Natural killer cell (primary cell): ENCODE measurements around the gene ADD1. TPM values are rescaled to one million over a fixed set of nuclear protein-coding genes. Genes with fewer than 3 reads are reported as not detected.
A peak's percentile ranks its signal among the peaks of the same experiment; 100 is the strongest.

Experiments
- ATAC-seq, 3 donors: fragments of 150-1000 bp in 2 of 3; fragments of 200-7000 bp in 1 of 3; cut with Tn5 transposase; 1 replicate in 1 of 3; 2 replicates in 2 of 3; pipeline ENCODE4 v1.10.0; 2021; ENCODE audit warnings: mild to moderate bottlenecking in 2 of 3, moderate library complexity in 2 of 3
- DNase-seq, 2 donors: peaks; one replicate each; pipeline versions ENCODE4 v3.0.0 to v3.0.0-alpha.2; 2013 to 2021; ENCODE audit warnings: mixed read lengths in 1 of 2
- H3K27ac ChIP-seq: one replicate; pipeline ENCODE4 v1.5.1; 2013; ENCODE audit warnings: mild to moderate bottlenecking, low read length
- H3K27me3 ChIP-seq: one replicate; pipeline ENCODE4 v1.6.1; 2013; ENCODE audit warnings: low read length; ENCODE audit not compliant: control insufficient read depth, insufficient read depth
- H3K36me3 ChIP-seq: one replicate; pipeline ENCODE4 v1.6.1; 2013; ENCODE audit warnings: low read length; ENCODE audit not compliant: control insufficient read depth, insufficient read depth
- H3K4me1 ChIP-seq: one replicate; pipeline ENCODE4 v1.6.1; 2013; ENCODE audit warnings: low read length; ENCODE audit not compliant: control insufficient read depth, insufficient read depth
- H3K4me3 ChIP-seq: one replicate; pipeline ENCODE4 v1.5.1; 2013; ENCODE audit warnings: low read length
- H3K9me3 ChIP-seq: one replicate; pipeline ENCODE4 v1.6.1; 2013; ENCODE audit warnings: low read length; ENCODE audit not compliant: control insufficient read depth, insufficient read depth
- H3K27ac Mint-ChIP-seq, 2 donors: one replicate each; pipeline ENCODE4 v1.8.0; 2022; ENCODE audit warnings: mild to moderate bottlenecking in 2 of 2, mixed read lengths in 2 of 2, moderate library complexity in 1 of 2
- H3K27me3 Mint-ChIP-seq, 2 donors: one replicate each; pipeline ENCODE4 v1.8.0; 2022; ENCODE audit warnings: low read depth in 2 of 2, mixed read lengths in 2 of 2
- H3K36me3 Mint-ChIP-seq: one replicate; pipeline ENCODE4 v1.8.0; 2022; ENCODE audit warnings: mixed read lengths
- H3K4me1 Mint-ChIP-seq, 2 donors: one replicate each; pipeline ENCODE4 v1.8.0; 2022; ENCODE audit warnings: mixed read lengths in 2 of 2
- H3K4me3 Mint-ChIP-seq: one replicate; pipeline ENCODE4 v1.8.0; 2022; ENCODE audit warnings: mild to moderate bottlenecking, moderate library complexity, mixed read lengths
- H3K9me3 Mint-ChIP-seq, 2 donors: one replicate each; pipeline ENCODE4 v1.8.0; 2022; ENCODE audit warnings: mixed read lengths in 2 of 2
- CTCF ChIP-seq: fragments of 200-600 bp; IDR thresholded peaks from one replicate; pipeline ENCODE4 v1.8.0; 2022; ENCODE audit warnings: antibody characterized with exemption
- WGBS: methylation state at CpG from one replicate; pipeline ENCODE4 v1.1.7; 2013; ENCODE audit warnings: missing lambda C conversion rate; ENCODE audit not compliant: insufficient coverage; 5-methylcytosine and 5-hydroxymethylcytosine counted together
- intact Hi-C: fragments of 100-400 bp; cut with micrococcal nuclease; formaldehyde crosslinking; loops from one replicate; pipeline ENCODE4 v1.14.2; 2022
- total RNA-seq, 4 donors: library from RNA; stranded (reverse); fragments of 120-200 nt in 1 of 4; gene quantifications; one replicate each; pipeline versions ENCODE4 v1.2.3 to v1.2.4, GENCODE V29; 2013 to 2022

ADD1 gene
- total RNA-seq, 3 donors from 2014 or later (not counting 1 experiment from before 2014, with no cell fraction given): 383 to 465 (median 452) TPM

DNA sequence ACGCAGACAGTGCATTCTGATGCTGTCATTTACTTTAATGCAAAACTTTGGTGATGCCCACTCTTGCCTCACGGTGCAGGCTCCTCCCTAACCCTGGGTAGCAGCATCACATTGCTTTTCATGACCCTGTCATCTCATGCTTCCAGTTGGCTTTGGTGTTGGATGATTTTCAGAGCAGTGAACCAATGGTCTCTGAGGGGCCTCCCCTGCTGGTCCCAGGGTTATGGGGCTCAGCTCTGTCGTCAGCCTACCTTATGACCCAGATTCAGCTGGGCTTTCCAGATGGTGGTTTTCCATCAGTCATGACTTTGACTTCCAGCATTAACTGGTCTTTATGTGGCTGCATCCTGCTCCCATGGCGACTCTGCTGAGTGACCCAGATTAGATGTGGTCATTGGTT is 63.6 kb downstream of the ADD1 start:
- Histone ChIP-seq H3K9me3 (no peaks in the 10 kb centered on the region), H3K27me3 (no peaks in the 10 kb centered on the region), H3K4me1 (peaks cover 14% of the 10 kb centered on the region), H3K36me3 (peaks cover 77% of the 10 kb centered on the region), H3K4me3 (no peak overlapping the region), H3K27ac (no peak overlapping the region)
- WGBS: 79% methylated on average over 4 of the region's 4 CpGs
- DNase-seq (no peak), ATAC-seq (peak in 2 of 3 donors; percentile 38 to 39)
- Mint-ChIP-seq H3K27me3 (no peaks in the 10 kb centered on the region), H3K27ac (peak overlapping the region; percentile 14 to 88), H3K4me3 (no peak overlapping the region), H3K36me3 (peaks cover 24% of the 10 kb centered on the region), H3K4me1 (peaks cover 27 to 32% of the 10 kb centered on the region in 2 donors), H3K9me3 (no peaks in the 10 kb centered on the region)
- intact Hi-C loops: no loop called here
- no peak for TF ChIP-seq CTCF

- H3K4me3 Mint-ChIP-seq: no peak overlapping the region
- TF ChIP-seq CTCF: no peak
- ATAC-seq: no peak
- DNase-seq: no peak
- H3K4me1 Mint-ChIP-seq: peaks cover 27 to 32% of the 10 kb centered on the region in 2 donors
- peaks cover 24% of the 10 kb centered on the region for H3K36me3 Mint-ChIP-seq
- WGBS: 97% methylated on average over 11 of the region's 11 CpGs
- peaks cover 82% of the 10 kb centered on the region for H3K36me3 ChIP-seq
- H3K27ac ChIP-seq: no peak overlapping the region
- peaks cover 14% of the 10 kb centered on the region for H3K4me1 ChIP-seq
- H3K9me3 Mint-ChIP-seq: no peaks in the 10 kb centered on the region
- H3K4me3 ChIP-seq: no peak overlapping the region
- H3K9me3 ChIP-seq: no peaks in the 10 kb centered on the region
- no peaks in the 10 kb centered on the region for H3K27me3 Mint-ChIP-seq
- intact Hi-C loops: no loop called here
- peak overlapping the region; percentile 14 to 88 for H3K27ac Mint-ChIP-seq
- no peaks in the 10 kb centered on the region for H3K27me3 ChIP-seq
Observed at GRCh38 chr4:2907706-2908293, 64.2 kb downstream of the ADD1 start.

- Mint-ChIP-seq H3K27ac (no peak overlapping the region), H3K36me3 (peaks cover 24% of the 10 kb centered on the region), H3K9me3 (no peaks in the 10 kb centered on the region), H3K27me3 (no peaks in the 10 kb centered on the region), H3K4me1 (peaks cover 27 to 32% of the 10 kb centered on the region in 2 donors), H3K4me3 (no peak overlapping the region)
- no peaks in the 10 kb centered on the region for H3K27me3 ChIP-seq
- ATAC-seq (no peak), DNase-seq (no peak)
- H3K27ac ChIP-seq: no peak overlapping the region
- intact Hi-C loops: no loop called here
- H3K4me3 ChIP-seq: no peak overlapping the region
- WGBS: 89% methylated on average over 7 of the region's 7 CpGs
- peaks cover 85% of the 10 kb centered on the region for H3K36me3 ChIP-seq
- no peak for TF ChIP-seq CTCF
- no peaks in the 10 kb centered on the region for H3K9me3 ChIP-seq
- peaks cover 14% of the 10 kb centered on the region for H3K4me1 ChIP-seq
Observed at GRCh38 chr4:2908686-2909085, 65.0 kb downstream of the ADD1 start.

GRCh38 chr4:2909583-2909982 is 65.9 kb downstream of the ADD1 start:
- no peaks in the 10 kb centered on the region for H3K9me3 Mint-ChIP-seq
- ATAC-seq (no peak), DNase-seq (no peak)
- no peaks in the 10 kb centered on the region for H3K27me3 Mint-ChIP-seq
- Histone ChIP-seq H3K9me3 (no peaks in the 10 kb centered on the region), H3K27ac (no peak overlapping the region), H3K27me3 (no peaks in the 10 kb centered on the region), H3K4me3 (no peak overlapping the region), H3K4me1 (peaks cover 21% of the 10 kb centered on the region), H3K36me3 (peaks cover 81% of the 10 kb centered on the region)
- H3K36me3 Mint-ChIP-seq: peaks cover 16% of the 10 kb centered on the region
- no peak for TF ChIP-seq CTCF
- WGBS: 96% methylated on average over 8 of the region's 8 CpGs
- H3K27ac Mint-ChIP-seq: no peak overlapping the region
- H3K4me3 Mint-ChIP-seq: no peak overlapping the region
- H3K4me1 Mint-ChIP-seq: peaks cover 25 to 30% of the 10 kb centered on the region in 2 donors
- intact Hi-C loops: no loop called here
